Lower lobe of right lung (tissue), 2 donors: ENCODE results near the gene ADAMTS7. TPM values are rescaled to one million over a fixed set of nuclear protein-coding genes. Genes with fewer than 3 reads are reported as not detected.
"Not testable (repeated sequence)": the region's sequence is repeated elsewhere in the genome, so short reads cannot be mapped to it uniquely, and the experiment has no call there.

Experiments used
- ATAC-seq, 2 donors: fragments of 200-7000 bp; cut with Tn5 transposase; one replicate each; pipeline ENCODE4 v1.9.1; 2020 to 2022; ENCODE audit warnings: mild to moderate bottlenecking in 2 of 2, moderate library complexity in 2 of 2
- DNase-seq: peaks from one replicate; pipeline ENCODE4 v3.0.0-alpha.2; 2020
- H3K27ac ChIP-seq: fragments of 200-600 bp; one replicate; pipeline ENCODE4 v1.8.0; 2022
- H3K27me3 ChIP-seq: fragments of 200-600 bp; one replicate; pipeline ENCODE4 v1.8.0; 2022; ENCODE audit warnings: low read depth
- H3K36me3 ChIP-seq: fragments of 200-600 bp; one replicate; pipeline ENCODE4 v1.8.0; 2022; ENCODE audit warnings: mild to moderate bottlenecking
- H3K4me1 ChIP-seq: fragments of 200-600 bp; one replicate; pipeline ENCODE4 v1.8.0; 2022
- H3K4me3 ChIP-seq: fragments of 200-600 bp; one replicate; pipeline ENCODE4 v1.8.0; 2022; ENCODE audit warnings: mild to moderate bottlenecking
- H3K9me3 ChIP-seq: fragments of 200-600 bp; one replicate; pipeline ENCODE4 v1.8.0; 2022
- CTCF ChIP-seq: fragments of 200-600 bp; IDR thresholded peaks from one replicate; pipeline ENCODE4 v1.8.0; 2022; ENCODE audit warnings: antibody characterized with exemption, mild to moderate bottlenecking
- intact Hi-C: fragments of 100-400 bp; cut with DNase I; formaldehyde crosslinking; loops from one replicate; pipeline ENCODE4 v1.11.0; 2022
- total RNA-seq: library from RNA; stranded (reverse); fragmentation: NEBNext Ultra II Directional; extraction: Animal tissue kit (Norgen Biotek cat#: 25700); gene quantifications from one replicate; pipeline ENCODE4 v1.2.1, GENCODE V29; 2021
- donor health status: DM: no; HTN: yes; CAD: no; lungs with severe emphysema.

ADAMTS7 gene
- total RNA-seq, 1 donor from 2014 or later: 5.3 TPM

GRCh38 chr15:78788016-78788660 is 23.1 kb downstream of the ADAMTS7 start:
- DNase-seq (peak; percentile 32), ATAC-seq (no peak)
- peaks cover 8% of the 10 kb centered on the region for H3K36me3 ChIP-seq
- H3K27ac ChIP-seq: no peak overlapping the region
- H3K9me3 ChIP-seq: no peaks in the 10 kb centered on the region
- intact Hi-C loops: no loop called here
- no peak for TF ChIP-seq CTCF
- H3K4me3 ChIP-seq: no peak overlapping the region
- H3K4me1 ChIP-seq: no peaks in the 10 kb centered on the region
- H3K27me3 ChIP-seq: no peaks in the 10 kb centered on the region

GRCh38 chr15:78782402-78782801 is 28.9 kb downstream of the ADAMTS7 start:
- H3K36me3 ChIP-seq, H3K27me3 ChIP-seq, H3K9me3 ChIP-seq, DNase-seq, intact Hi-C loops, H3K4me3 ChIP-seq, ATAC-seq, H3K27ac ChIP-seq: not testable (repeated sequence)
- peaks cover 14% of the 10 kb centered on the region for H3K4me1 ChIP-seq

- DNase-seq, H3K27ac ChIP-seq, H3K36me3 ChIP-seq, H3K4me3 ChIP-seq, intact Hi-C loops, H3K27me3 ChIP-seq, H3K9me3 ChIP-seq, ATAC-seq: not testable (repeated sequence)
- peaks cover 14% of the 10 kb centered on the region for H3K4me1 ChIP-seq
Observed at GRCh38 chr15:78781381-78781780, 29.9 kb downstream of the ADAMTS7 start.

- DNase-seq, H3K27me3 ChIP-seq, H3K27ac ChIP-seq, H3K9me3 ChIP-seq, H3K36me3 ChIP-seq, H3K4me3 ChIP-seq, intact Hi-C loops: not testable (repeated sequence)
- peaks cover 14% of the 10 kb centered on the region for H3K4me1 ChIP-seq
- ATAC-seq: peak; percentile 20 to 45
Observed at GRCh38 chr15:78779975-78780374, 31.3 kb downstream of the ADAMTS7 start.

- intact Hi-C loops: not testable (repeated sequence)
Observed at GRCh38 chr15:78779176-78779785, 32.0 kb downstream of the ADAMTS7 start.

GRCh38 chr15:78778422-78778821 is 32.8 kb downstream of the ADAMTS7 start:
- DNase-seq (peak; percentile 29), ATAC-seq (no peak)
- Histone ChIP-seq H3K27ac (no peak overlapping the region), H3K36me3 (no peaks in the 10 kb centered on the region), H3K4me1 (peaks cover 14% of the 10 kb centered on the region), H3K9me3 (no peaks in the 10 kb centered on the region), H3K4me3 (no peak overlapping the region), H3K27me3 (no peaks in the 10 kb centered on the region)
- no peak for TF ChIP-seq CTCF
- intact Hi-C loops: no loop called here

More at GRCh38 chr15:78779176-78779785, 32.0 kb downstream of the ADAMTS7 start:
- not testable (repeated sequence) for ATAC-seq, H3K9me3 ChIP-seq, H3K27ac ChIP-seq, H3K4me3 ChIP-seq, H3K27me3 ChIP-seq, H3K36me3 ChIP-seq
- peaks cover 14% of the 10 kb centered on the region for H3K4me1 ChIP-seq
- DNase-seq: peak; percentile 27

- H3K27ac ChIP-seq, H3K4me3 ChIP-seq, H3K9me3 ChIP-seq, H3K27me3 ChIP-seq, intact Hi-C loops, H3K36me3 ChIP-seq: not testable (repeated sequence)
- ATAC-seq (peak in 1 of 2 donors; percentile 23), DNase-seq (peak; percentile 49)
- peaks cover 14% of the 10 kb centered on the region for H3K4me1 ChIP-seq
Observed at GRCh38 chr15:78777953-78778345, 33.3 kb downstream of the ADAMTS7 start.

GRCh38 chr15:78777290-78777952 is 33.8 kb downstream of the ADAMTS7 start:
- intact Hi-C loops: not testable (repeated sequence)
- peak; percentile 27 for DNase-seq

GRCh38 chr15:78776046-78776925 is 35.0 kb downstream of the ADAMTS7 start:
- DNase-seq, H3K9me3 ChIP-seq, H3K36me3 ChIP-seq, H3K4me3 ChIP-seq, intact Hi-C loops, ATAC-seq, H3K27ac ChIP-seq, H3K27me3 ChIP-seq: not testable (repeated sequence)
- H3K4me1 ChIP-seq: peaks cover 14% of the 10 kb centered on the region

More at GRCh38 chr15:78777290-78777952, 33.8 kb downstream of the ADAMTS7 start:
- not testable (repeated sequence) for ATAC-seq, H3K27me3 ChIP-seq, H3K27ac ChIP-seq, H3K36me3 ChIP-seq, H3K9me3 ChIP-seq, H3K4me3 ChIP-seq
- H3K4me1 ChIP-seq: peaks cover 14% of the 10 kb centered on the region
